Measurements from ENCODE around the gene SUB1.
"Not testable (repeated sequence)": the region's sequence is repeated elsewhere in the genome, so short reads cannot be mapped to it uniquely, and the experiment has no call there.

The SUB1 gene

DNA sequence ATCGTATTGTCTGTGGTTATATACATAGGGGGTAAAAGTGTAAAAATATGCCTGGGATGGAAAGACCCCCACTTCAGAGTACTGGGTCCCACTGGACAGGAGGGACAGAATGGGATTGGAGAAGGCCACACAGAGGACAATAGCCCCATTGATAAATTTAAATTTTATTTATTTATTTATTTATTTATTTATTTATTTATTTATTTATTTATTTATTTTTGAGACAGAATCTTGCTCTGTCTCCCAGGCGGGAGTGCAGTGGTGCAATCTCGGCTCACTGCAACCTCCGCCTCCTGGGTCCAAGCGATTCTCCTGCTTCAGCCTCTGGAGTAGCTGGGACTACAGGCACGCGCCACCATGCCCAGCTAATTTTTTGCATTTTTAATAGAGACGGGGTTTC lies 47.7 kb downstream of the SUB1 start:
- in situ Hi-C loops (cut with MboI; ENCODE audit: low sequenced_read_pairs) = not testable (repeated sequence)

DNA sequence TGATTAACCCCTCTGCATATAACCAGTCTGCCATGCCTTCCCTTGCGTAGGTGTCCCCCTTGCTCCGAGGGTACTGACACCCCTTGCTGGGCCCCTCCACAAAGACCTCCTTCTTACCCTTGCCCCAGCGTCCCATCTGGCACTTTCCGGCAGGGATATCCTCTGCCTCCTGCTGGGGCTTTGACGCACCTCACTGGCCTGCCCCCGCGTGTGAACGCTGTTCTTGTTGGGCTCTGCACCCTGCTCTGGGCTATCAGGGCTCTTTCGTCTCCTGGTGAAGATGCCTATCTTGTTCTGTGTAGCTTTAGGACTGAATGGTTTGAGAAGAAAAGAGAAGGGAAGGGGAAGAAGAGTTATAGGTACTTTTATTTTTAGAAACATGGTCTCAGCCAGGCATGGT lies 53.0 kb downstream of the SUB1 start:
- in situ Hi-C loops (cut with MboI; ENCODE audit: low sequenced_read_pairs) = no loop called here

DNA sequence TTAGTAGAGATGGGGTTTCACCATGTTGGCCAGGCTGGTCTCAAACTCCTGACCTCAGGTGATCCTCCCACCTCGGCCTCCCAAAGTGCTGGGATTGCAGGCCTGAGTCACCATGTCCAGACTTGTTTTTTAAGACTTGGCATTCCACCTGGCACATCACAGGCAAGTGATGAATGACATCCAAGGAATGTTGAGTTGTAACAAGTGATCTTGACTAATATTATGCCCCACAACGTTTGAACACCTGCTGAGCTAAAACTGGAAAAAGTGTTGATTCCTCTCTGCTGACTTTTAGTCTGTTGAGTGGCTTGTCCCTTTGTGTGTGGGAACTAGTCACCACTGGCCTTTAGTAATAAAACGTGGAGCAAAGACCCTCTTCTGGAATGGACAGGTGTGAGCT lies 54.6 kb downstream of the SUB1 start:
- in situ Hi-C loops (cut with MboI; ENCODE audit: low sequenced_read_pairs) = no loop called here

DNA sequence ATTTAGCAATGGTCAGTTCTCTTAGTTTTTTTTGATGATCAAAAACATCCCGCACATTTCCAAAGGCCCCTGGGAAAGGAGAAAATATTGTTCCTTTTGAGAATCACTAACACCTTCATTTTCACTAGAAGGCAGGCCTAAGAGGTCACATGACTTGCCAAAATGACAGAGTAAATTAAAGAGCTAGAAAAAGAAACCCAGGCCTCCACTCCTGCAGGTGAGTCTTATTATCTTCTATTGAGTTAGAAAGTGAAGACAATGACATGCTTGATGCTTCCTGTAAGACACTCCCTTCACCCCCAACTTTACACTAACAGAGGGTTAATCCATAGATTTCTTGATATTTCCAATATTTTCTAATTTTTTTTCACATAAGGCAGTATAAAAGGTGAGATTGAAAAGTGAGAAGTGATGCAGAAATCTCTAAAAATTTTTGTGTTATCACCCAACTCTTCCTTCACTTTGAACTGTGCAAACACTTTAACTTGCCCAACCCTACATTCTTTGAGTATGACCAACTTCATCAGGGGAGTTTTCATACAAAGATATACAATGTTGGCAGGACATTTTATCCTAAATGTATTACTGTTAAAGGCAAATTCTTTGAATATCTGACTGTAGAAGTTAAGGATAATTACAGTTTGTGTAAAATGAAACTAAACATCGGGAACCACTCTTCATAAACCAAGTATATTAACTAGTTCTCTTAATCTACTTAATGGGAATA lies 57.1 kb downstream of the SUB1 start:
- in situ Hi-C loops (cut with MboI; ENCODE audit: low sequenced_read_pairs) = no loop called here

DNA sequence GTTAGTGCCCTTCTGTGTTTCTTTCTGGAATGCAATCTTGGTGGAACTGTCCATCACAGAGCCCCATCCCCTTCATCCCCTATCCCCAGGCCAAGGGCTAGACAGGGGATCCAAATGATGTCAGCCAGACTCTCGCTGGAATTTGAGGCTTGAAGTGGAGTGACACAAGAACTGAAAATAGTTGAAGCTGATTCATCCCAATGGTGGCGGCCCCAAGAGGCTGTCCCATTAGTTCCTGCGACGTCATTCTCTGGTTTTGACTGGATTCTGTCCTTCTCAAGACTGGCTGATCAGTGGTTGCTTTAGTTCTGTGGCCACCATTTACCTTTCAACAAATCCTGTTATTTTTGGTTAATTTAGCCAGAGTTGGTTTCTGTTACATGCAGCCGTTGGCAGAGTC lies 59.9 kb downstream of the SUB1 start:
- in situ Hi-C loops (cut with MboI; ENCODE audit: low sequenced_read_pairs) = no loop called here

DNA sequence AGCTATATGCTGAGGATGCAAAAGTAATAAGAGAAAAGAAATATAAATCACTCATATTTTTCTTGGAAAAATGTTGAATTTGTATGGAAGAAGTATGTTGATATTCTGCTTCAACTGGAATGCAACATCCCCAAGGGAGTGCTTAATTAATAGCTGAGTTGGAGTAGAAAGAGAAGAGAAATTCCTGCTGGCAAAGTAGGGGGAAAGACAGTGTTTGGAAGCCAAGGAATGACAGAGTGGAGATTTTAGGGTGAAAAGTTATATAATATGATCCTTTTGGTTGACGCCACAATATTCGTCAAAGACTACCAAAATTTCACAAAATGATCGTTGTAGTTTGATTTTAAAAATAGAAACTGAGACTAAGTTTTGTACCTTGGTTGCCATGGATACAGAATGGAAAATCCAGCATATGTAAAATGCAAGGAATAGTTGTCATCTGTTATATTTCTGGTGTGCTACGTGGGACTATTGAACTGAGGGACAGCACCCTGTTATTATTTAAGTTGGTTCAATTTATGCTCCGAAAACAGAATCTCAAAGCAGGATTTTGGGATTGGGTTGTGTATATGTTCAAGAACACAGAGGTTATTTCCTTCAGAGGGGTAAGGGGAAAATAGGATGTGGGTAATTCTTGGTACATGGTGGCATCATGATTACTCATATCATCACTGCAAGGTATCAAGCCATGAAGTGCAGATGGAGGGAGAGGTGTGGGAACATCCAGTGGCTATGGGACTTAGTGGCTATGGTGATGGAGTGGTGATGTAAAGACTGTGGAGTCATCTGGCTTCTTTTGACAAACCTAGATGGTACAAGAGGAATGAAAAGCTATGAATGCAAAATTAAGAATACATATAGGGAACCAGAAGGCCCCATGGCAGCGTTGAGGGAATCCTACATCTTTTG lies 61.0 kb downstream of the SUB1 start:
- in situ Hi-C loops (cut with MboI; ENCODE audit: low sequenced_read_pairs) = no loop called here

DNA sequence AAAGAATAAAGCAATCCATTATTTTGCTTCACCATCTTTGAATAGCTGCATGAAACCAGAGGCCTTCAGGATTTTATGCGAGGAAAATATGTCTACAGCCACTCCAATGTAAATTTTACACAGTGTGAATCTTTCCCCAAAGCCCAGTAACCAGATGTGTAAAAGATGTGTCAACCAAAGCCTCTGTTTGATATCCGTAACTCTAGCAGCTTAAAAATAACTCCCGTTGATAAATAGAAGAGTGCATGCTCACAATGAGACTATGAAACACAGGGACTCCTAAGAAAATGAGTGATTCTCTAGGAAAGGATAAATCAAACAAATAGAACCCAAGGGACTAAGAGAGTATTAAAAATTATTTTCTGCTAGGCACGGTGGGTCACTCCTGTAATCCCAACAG lies 65.7 kb downstream of the SUB1 start:
- in situ Hi-C loops (cut with MboI; ENCODE audit: low sequenced_read_pairs) = no loop called here

DNA sequence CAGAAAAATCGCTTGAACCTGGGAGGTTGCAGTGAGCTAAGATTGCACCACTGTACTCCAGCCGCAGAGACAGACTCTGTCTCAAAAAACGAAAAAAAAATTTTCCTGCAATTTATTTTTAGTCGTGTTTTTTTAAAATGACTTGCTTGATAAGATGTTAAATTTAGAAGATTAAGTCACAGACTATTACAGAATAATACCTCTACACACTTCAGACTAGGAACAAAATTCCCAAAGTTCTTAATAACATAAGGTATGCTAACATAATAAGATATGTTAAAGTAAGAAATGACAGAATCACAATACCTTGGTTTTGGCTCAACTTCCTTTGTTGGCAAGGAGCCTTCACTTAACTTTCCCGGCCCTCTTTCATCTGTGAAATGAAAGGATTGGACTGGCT lies 66.3 kb downstream of the SUB1 start:
- in situ Hi-C loops (cut with MboI; ENCODE audit: low sequenced_read_pairs) = no loop called here
